Stimulated activated CD8-positive, alpha-beta memory T cell treated with anti-CD3 and anti-CD28 coated beads, Interleukin-2, amount 100 ng/mL, for 48 hours (primary cell): Measurements from ENCODE around the gene KLC1.

Experiments
- DNase-seq, 2 donors: peaks; one replicate each; pipeline ENCODE4 v3.0.0-alpha.2; 2020; ENCODE audit warnings: low read depth in 2 of 2

KLC1 gene

DNA sequence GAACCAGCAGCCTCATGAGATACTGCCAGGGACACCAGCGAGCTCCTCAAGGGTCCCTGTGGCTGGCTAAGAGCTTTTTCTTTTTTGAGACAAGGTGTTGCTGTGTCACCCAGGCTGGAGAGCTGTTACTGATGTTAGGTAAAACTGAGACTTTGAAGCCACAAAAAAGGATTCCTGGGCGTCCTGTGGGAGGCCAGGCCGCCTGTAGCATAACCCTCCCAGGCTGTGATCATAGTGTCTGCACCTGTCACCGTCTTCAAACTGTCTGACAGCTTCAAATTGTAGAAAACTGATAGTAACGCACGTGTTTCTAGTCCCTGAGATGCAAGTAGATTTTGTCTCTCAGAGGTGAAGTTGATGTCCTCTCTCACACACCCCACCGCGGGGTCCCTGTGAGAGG, 90.7 kb downstream of the KLC1 start:
- no peak for DNase-seq

GRCh38 chr14:103721334-103722120, 92.5 kb downstream of the KLC1 start:
- peak in 1 of 2 donors; percentile 20 for DNase-seq

DNA sequence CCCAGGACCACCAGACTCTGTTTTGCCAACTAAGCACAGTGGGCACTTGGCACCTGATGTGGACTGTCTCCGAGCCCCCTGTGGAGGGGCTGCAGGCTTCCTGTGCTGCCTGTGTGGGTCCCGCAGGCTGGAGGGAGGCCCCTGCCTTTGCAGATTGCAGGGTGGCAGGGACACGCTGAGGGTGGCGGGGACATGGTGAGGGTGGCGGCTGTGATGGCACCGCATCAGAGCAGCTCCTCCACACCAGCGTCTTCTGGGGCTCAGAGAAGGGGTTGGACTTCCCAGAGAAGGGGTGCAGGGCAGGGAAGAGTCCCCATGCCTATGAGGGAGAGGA, 94.7 kb downstream of the KLC1 start:
- DNase-seq: no peak

- no peak for DNase-seq
Measured at GRCh38 chr14:103724116-103724515, 95.1 kb downstream of the KLC1 start.

GRCh38 chr14:103725001-103725682, 96.1 kb downstream of the KLC1 start:
- no peak for DNase-seq

GRCh38 chr14:103725739-103726395, 96.9 kb downstream of the KLC1 start:
- DNase-seq: no peak

- no peak for DNase-seq
Measured at GRCh38 chr14:103726474-103726873, 97.5 kb downstream of the KLC1 start.

DNA sequence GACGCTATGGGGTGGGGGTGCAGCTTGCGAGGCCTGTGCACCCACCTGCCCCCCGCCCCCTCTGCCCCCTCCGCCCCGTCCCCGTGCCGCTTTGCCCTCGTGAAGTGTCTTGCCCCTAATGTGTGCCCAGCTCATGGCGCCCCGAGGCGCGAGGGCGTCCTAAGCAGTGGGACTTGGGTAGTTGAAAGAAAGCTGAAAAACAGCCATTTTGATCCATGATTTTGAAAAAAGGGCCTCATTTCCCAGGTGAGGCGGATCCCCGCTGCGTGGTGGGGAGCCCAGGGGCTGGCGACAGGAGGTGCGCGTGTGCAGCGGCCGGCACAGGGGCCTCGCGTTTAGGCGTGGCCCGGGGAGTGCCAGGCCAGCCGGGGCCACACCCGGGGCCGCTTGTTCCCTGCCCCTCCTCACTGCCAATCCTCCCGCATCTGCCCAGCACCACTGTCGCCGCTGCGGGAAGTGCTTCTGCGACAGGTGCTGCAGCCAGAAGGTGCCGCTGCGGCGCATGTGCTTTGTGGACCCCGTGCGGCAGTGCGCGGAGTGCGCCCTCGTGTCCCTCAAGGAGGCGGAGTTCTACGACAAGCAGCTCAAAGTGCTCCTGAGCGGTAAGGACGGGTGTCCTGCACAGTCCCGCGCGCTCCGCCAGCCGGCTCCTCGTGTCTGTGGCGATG, 98.4 kb downstream of the KLC1 start:
- DNase-seq: no peak

- DNase-seq: no peak
Measured at GRCh38 chr14:103728141-103728540, 99.1 kb downstream of the KLC1 start.

DNA sequence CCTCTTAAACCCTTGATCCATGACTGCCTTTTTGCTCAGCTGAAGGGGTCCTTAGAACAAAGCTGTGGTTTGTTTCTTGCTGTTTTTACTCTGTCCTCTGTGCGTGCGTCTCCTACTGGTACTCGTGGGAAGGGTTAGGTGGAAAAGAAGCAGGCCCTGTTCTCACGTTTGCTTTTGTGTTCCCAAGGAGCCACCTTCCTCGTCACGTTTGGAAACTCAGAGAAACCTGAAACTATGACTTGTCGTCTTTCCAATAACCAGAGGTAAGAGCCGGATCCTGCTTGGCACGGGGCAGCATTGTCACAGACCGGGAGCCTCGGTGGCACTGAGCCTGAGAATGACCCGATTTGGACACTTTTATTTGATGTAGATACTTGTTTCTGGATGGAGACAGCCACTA, 99.7 kb downstream of the KLC1 start:
- no peak for DNase-seq

GRCh38 chr14:103729496-103730448, 100.8 kb downstream of the KLC1 start:
- no peak for DNase-seq

DNA sequence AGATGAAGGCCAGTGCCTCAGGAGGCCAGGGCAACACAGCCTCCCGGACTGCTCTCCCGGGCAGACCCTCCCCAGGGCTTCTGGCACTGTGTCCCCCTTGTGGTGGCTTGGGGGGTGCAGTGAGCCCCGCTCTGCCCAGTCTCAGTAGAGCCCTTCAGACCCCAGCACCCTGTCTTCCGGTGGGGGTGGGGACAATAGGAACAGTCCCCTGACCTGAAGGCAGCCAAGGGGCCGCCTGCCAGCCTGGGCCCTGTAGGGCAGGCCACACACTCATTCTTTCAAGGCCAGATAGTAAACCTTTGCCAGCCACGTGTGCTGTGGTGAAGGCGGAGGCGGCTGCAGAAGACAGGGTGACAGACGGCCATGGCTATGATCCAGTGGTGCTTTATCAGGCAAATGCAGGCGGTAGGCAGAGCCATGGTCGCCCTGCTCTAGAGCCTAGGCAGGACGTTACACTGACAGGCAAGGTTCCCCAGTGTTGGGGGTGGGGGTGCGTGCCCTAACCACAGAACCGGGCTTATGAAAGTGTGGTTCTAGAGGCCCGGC, 101.6 kb downstream of the KLC1 start:
- no peak for DNase-seq

GRCh38 chr14:103731481-103731880, 102.5 kb downstream of the KLC1 start:
- no peak for DNase-seq

- no peak for DNase-seq
Measured at GRCh38 chr14:103731916-103732867, 103.2 kb downstream of the KLC1 start.

GRCh38 chr14:103732868-103733620, 104.0 kb downstream of the KLC1 start:
- DNase-seq: no peak

GRCh38 chr14:103733651-103734050, 104.6 kb downstream of the KLC1 start:
- DNase-seq: no peak

- no peak for DNase-seq
Measured at GRCh38 chr14:103734081-103734888, 105.3 kb downstream of the KLC1 start.

GRCh38 chr14:103735022-103735421, 106.0 kb downstream of the KLC1 start:
- DNase-seq: no peak
